Panc1 (cell line): ENCODE data around the gene CDK14. TPM values are rescaled to one million over a fixed set of nuclear protein-coding genes. Genes with fewer than 3 reads are reported as not detected.

Experiments
- ATAC-seq: fragments of 200-7000 bp; cut with Tn5 transposase; 2 replicates; pipeline ENCODE4 v1.9.1; 2020; ENCODE audit warnings: mild to moderate bottlenecking, moderate library complexity
- BruUV-seq: library from RNA; stranded (reverse); fragments of 400-500 nt; replicated peaks from 2 replicates; lab custom pipeline; 2021; lab: Mats Ljungman, UMichigan
- CTCF ChIA-PET: fragments of 300-600 bp; sonication (Branson Sonifier 250); formaldehyde crosslinking; loops from one replicate; lab custom pipeline; 2022; ENCODE audit warnings: antibody characterized with exemption; lab: Charles Lee
- POLR2A ChIA-PET: fragments of 300-600 bp; sonication (Branson Sonifier 250); formaldehyde crosslinking; loops from one replicate; lab custom pipeline; 2022; ENCODE audit warnings: antibody characterized with exemption; lab: Charles Lee
- DNase-seq: peaks from one replicate; pipeline ENCODE4 v3.0.0-alpha.2; 2010; ENCODE audit warnings: low read depth, low spot score
- H3K27ac ChIP-seq: 2 replicates; pipeline ENCODE4 v1.5.1; 2011; ENCODE audit warnings: mild to moderate bottlenecking, low read length, inconsistent platforms
- H3K27me3 ChIP-seq: fragments of 200-500 bp; sonication (Bioruptor generic); 2 replicates; pipeline ENCODE4 v1.6.0; 2014; ENCODE audit warnings: low read length, inconsistent platforms; ENCODE audit not compliant: control insufficient read depth, insufficient read depth
- H3K36me3 ChIP-seq: fragments of 200-500 bp; sonication (Bioruptor generic); 2 replicates; pipeline ENCODE4 v1.5.1; 2014; ENCODE audit warnings: inconsistent platforms, mild to moderate bottlenecking, low read length, moderate library complexity; ENCODE audit not compliant: control insufficient read depth, insufficient read depth
- H3K4me1 ChIP-seq: 2 replicates; pipeline ENCODE4 v1.5.1; 2011; ENCODE audit warnings: inconsistent platforms, mild to moderate bottlenecking, low read length, moderate library complexity; ENCODE audit not compliant: control insufficient read depth, insufficient read depth
- H3K4me3 ChIP-seq, 2 experiments: 2 replicates each; pipeline ENCODE4 v1.5.1; 2011 to 2012; ENCODE audit warnings: low read depth in 2 of 2, low read length in 2 of 2, mild to moderate bottlenecking in 2 of 2, inconsistent platforms in 1 of 2, moderate library complexity in 1 of 2
- H3K9me3 ChIP-seq: fragments of 200-500 bp; sonication (Bioruptor generic); 2 replicates; pipeline ENCODE4 v1.5.1; 2014; ENCODE audit warnings: low read depth, mild to moderate bottlenecking, inconsistent platforms, low read length, moderate library complexity; ENCODE audit not compliant: control insufficient read depth, insufficient read depth
- CTCF ChIP-seq: fragments of 450-650 bp; IDR thresholded peaks from 2 replicates; pipeline ENCODE4 v1.5.1; 2017; ENCODE audit warnings: mild to moderate bottlenecking
- POLR2AphosphoS5 ChIP-seq: IDR thresholded peaks from 2 replicates; pipeline ENCODE4 v1.6.1; 2012; ENCODE audit warnings: mild to moderate bottlenecking, low read depth, low read length, moderate library complexity
- REST ChIP-seq, 2 experiments: IDR thresholded peaks; 2 replicates each; pipeline ENCODE4 v1.6.1; 2011 to 2012; ENCODE audit warnings: low read depth in 2 of 2, control low read depth in 1 of 2, low read length in 1 of 2, mild to moderate bottlenecking in 1 of 2, moderate library complexity in 1 of 2; ENCODE audit not compliant: insufficient read depth in 1 of 2
- SIN3A ChIP-seq: IDR thresholded peaks from 2 replicates; pipeline ENCODE4 v1.6.1; 2012; ENCODE audit warnings: low read depth, mild to moderate bottlenecking, low read length, moderate library complexity, borderline replicate concordance; ENCODE audit not compliant: insufficient read depth
- TCF7L2 ChIP-seq: IDR thresholded peaks from 2 replicates; pipeline ENCODE4 v1.6.1; 2011; ENCODE audit warnings: mild to moderate bottlenecking, low read depth, low read length, inconsistent platforms
- in situ Hi-C: cut with HindIII; loops from 2 replicates; pipeline ENCODE4 v1.10.0; 2016; ENCODE audit warnings: low sequenced_read_pairs, low pct_unique_long_range_greater_than_20kb
- intact Hi-C: fragments of 100-400 bp; cut with micrococcal nuclease; formaldehyde crosslinking; loops from one replicate; pipeline ENCODE4 v1.10.0; 2022; ENCODE audit not compliant: unreplicated experiment
- total RNA-seq: library from RNA; stranded (reverse); gene quantifications from one replicate; pipeline ENCODE4 v1.2.1, GENCODE V29; 2021; ENCODE audit not compliant: unreplicated experiment

CDK14 gene
- total RNA-seq, 1 experiment from 2014 or later = 3.0 TPM

DNA sequence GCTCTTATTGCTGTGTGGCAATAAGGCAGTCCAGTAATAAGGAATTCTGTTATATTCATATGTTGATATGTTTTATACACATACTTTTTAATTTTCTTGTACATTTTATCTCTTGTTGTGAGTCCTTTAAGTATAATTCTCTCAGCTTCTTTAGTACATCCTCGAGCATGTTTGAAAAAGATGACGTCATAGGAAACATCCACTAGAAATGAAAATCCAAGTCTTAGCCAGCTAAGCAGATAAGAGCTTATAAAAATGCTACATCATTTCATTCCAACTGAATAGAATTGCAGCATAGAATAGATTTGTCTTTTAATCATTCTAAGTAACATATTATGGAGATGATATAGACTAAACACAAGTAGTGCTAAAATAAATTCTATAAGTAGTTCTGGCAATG, 384.4 kb downstream of the CDK14 start:
- H3K27me3 ChIP-seq = no peaks in the 10 kb centered on the region
- DNase-seq (no peak), ATAC-seq (no peak)
- no peaks in the 10 kb centered on the region for H3K9me3 ChIP-seq
- CTCF ChIA-PET = no interaction called here
- intact Hi-C loops (no loop called here), in situ Hi-C loops (no loop called here)
- no peak overlapping the region for H3K27ac ChIP-seq
- TF ChIP-seq CTCF (no peak), POLR2AphosphoS5 (no peak), TCF7L2 (no peak), REST (IDR thresholded peaks at IDR 0.05; ENCODE audit: insufficient read depth in 1 of 2, low read depth in 2 of 2, low read length in 1 of 2) (no peak), SIN3A (no peak)
- H3K4me3 ChIP-seq = no peak overlapping the region
- BruUV-seq = no TSS peak
- H3K4me1 ChIP-seq = no peaks in the 10 kb centered on the region
- POLR2A ChIA-PET = no interaction called here
- H3K36me3 ChIP-seq = no peaks in the 10 kb centered on the region

DNA sequence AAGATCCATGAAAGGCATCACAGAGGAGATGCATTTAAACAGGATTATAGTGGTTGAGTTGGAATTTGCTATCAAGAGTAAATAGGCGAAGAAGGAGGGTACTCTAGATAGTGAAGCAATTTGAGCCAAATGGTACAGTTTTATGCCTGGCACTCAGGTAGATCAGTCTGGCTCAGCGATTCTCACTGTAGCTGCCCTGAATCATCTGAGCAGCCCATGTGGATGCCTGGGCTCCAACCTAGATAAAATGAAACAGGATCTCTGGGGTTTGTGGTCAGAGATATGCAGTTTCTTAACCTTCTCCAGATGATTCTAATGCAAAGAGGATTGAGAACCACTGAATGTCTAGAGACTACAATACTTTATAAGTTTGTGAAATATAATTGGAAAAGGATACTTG, 386.1 kb downstream of the CDK14 start:
- H3K9me3 ChIP-seq = no peaks in the 10 kb centered on the region
- DNase-seq (no peak), ATAC-seq (no peak)
- BruUV-seq = no TSS peak
- POLR2A ChIA-PET = no interaction called here
- no peak overlapping the region for H3K27ac ChIP-seq
- in situ Hi-C loops = no loop called here
- intact Hi-C loops = no loop called here
- no peaks in the 10 kb centered on the region for H3K36me3 ChIP-seq
- no peak overlapping the region for H3K4me3 ChIP-seq
- TF ChIP-seq POLR2AphosphoS5 (no peak), CTCF (no peak), SIN3A (no peak)
- no peaks in the 10 kb centered on the region for H3K4me1 ChIP-seq
- no peaks in the 10 kb centered on the region for H3K27me3 ChIP-seq
- CTCF ChIA-PET = no interaction called here

DNA sequence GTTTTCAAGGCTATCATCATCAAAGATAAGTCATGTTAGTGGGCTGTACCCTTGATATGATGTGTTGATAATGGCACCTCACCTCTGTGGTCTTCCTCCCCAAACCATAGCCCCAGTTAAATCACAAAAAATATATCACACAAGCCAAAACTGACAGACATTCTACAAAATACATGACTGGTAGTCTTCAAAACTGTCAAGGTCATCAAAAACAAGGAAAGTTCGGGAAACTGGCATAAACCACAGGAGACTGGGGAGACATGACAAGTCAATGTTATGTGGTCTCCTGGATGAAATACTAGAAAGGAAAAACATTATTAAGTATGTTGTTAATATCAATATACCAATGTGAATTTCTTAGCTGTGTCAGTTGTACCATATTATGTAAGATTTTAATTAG, 388.6 kb downstream of the CDK14 start:
- DNase-seq (no peak), ATAC-seq (no peak)
- intact Hi-C loops (no loop called here), in situ Hi-C loops (no loop called here)
- Histone ChIP-seq H3K27ac (no peak overlapping the region), H3K4me3 (no peak overlapping the region), H3K36me3 (no peaks in the 10 kb centered on the region), H3K9me3 (no peaks in the 10 kb centered on the region), H3K27me3 (no peaks in the 10 kb centered on the region), H3K4me1 (no peaks in the 10 kb centered on the region)
- ChIA-PET POLR2A (no interaction called here), CTCF (no interaction called here)
- TF ChIP-seq POLR2AphosphoS5 = no peak
- TF ChIP-seq SIN3A = no peak
- TF ChIP-seq CTCF = no peak
- no peak for TF ChIP-seq REST (IDR thresholded peaks at IDR 0.05; ENCODE audit: insufficient read depth in 1 of 2, low read depth in 2 of 2, low read length in 1 of 2)
- no peak for TF ChIP-seq TCF7L2
- BruUV-seq = no TSS peak
